CD4-positive, alpha-beta T cell treated with Interleukin-4 for 4 hours (primary cell): ENCODE results near the gene STAT6.
"Not testable (repeated sequence)": the region's sequence is repeated elsewhere in the genome, so short reads cannot be mapped to it uniquely, and the experiment has no call there.

Experiments used
- DNase-seq: peaks from one replicate; pipeline ENCODE4 v3.0.0-alpha.2; 2020

Gene STAT6

GRCh38 chr12:57124261-57124877 lies 13.2 kb upstream of the STAT6 start:
- DNase-seq: peak; percentile 81

- no peak for DNase-seq
These were observed 12.7 kb upstream of the STAT6 start for GRCh38 chr12:57123813-57124212.

DNA sequence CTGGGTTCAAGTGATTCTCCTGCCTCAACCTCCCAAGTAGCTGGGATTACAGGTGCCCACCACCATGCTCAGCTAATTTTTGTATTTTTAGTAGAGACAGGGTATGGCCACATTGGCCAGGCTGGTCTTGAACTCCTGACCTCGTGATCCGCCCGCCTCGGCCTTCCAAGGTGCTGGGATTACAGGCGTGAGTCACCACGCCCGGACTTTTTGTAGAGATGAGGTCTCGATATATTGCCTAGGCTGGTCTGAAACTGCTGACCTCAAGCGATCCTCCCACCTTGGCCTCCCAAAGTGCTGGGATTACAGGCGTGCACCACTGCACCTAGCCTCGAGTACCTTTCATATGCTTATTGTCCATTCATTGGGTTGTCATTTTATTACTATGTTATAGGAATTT lies 9.6 kb upstream of the STAT6 start:
- DNase-seq: not testable (repeated sequence)

DNA sequence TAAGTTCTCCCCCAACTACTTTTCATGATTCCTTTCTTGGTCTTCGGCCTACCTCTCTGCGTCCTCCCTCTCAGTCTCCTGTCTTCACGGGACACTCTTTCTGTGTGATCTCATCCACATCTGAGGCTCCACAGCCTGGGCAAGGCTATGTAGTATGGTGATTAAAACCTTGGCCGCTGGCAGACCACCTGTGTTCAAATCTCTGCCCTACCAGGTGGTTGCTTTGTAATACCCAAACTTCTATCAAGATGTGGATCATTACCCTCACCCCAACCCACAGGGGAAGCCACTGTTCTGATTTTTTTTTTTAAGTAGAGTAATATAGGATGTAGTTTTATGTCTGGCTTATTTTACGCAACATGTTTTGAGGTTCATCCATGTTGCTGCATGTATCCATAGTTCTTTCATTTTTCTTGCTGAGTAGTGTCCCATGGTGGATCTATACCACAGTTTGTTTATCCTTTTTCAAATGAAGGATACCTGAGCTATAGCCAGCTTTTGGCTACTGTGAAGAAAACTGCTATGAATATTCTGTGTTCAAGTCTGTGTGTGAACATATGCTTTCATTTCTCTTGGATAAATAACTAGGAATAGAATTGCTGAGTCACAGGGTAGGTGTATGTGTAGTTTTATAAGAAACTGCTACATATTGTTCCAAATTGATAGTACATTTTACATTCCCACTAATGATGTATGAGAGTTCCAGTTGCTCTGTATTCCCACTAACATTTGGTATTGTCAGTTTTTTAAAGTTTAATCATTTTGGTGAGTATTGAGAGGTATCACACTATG lies 8.3 kb upstream of the STAT6 start:
- no peak for DNase-seq

DNA sequence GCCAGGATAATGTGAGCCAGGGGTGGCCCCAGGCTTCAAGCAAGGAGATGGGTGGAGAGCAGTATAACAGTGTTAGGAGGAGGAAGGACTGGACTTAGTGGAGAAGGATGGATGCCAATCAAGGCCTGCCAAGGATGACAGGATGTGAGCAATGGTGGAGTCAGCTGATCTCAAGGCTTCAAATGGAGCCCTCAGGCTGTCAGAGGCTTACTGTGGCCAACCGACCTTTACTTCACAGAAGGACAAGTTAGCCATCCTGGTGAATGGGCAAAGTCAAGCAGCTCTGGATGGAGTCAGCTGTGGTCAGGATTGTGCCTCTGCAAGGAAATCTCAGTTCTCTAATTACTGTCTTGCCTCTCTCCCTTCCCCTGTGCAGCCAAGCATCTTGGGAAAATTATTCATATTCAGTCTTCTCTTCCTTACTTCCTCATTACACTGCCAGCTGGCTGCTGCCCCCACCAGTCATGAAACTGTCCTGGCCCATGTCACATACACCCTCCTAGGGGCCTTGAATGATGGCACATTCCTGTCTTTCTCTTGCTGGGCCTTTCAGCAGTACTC lies 7.6 kb upstream of the STAT6 start:
- no peak for DNase-seq

DNA sequence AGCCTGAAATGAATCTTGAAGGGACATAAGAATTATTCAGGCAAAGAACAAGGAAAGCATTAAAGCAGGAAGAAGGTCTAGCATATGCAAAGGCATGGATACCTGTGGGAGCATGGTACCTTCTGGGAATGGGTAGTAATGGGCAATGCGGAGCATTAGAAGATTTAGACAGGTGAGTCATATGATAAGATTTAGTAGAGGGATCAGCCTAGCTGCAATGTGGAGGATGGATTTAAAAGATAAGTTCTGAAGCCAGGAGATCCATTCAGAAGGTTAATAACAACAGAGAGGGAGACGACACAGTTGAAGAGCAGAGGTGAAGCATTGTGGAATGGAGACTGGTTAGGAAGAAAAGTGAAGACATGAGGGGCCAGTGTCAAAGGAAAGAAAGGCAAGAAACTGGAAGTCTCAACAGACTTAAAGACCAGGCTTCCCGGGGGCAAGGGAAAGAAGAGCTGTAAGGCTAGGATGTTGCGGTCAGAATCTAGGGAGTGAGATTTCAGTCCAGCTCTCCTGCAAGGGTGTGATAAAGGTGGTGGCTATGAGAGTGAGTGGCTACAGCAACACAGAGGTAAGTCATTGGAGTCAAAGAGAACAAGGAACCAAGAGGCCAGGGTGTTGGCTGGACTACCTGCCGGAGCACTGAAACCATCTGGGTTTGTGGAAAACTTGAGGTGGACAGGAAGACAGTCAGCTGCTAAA lies 5.6 kb upstream of the STAT6 start:
- no peak for DNase-seq

- DNase-seq: no peak
These were observed 1.5 kb upstream of the STAT6 start for GRCh38 chr12:57112492-57113294.

DNA sequence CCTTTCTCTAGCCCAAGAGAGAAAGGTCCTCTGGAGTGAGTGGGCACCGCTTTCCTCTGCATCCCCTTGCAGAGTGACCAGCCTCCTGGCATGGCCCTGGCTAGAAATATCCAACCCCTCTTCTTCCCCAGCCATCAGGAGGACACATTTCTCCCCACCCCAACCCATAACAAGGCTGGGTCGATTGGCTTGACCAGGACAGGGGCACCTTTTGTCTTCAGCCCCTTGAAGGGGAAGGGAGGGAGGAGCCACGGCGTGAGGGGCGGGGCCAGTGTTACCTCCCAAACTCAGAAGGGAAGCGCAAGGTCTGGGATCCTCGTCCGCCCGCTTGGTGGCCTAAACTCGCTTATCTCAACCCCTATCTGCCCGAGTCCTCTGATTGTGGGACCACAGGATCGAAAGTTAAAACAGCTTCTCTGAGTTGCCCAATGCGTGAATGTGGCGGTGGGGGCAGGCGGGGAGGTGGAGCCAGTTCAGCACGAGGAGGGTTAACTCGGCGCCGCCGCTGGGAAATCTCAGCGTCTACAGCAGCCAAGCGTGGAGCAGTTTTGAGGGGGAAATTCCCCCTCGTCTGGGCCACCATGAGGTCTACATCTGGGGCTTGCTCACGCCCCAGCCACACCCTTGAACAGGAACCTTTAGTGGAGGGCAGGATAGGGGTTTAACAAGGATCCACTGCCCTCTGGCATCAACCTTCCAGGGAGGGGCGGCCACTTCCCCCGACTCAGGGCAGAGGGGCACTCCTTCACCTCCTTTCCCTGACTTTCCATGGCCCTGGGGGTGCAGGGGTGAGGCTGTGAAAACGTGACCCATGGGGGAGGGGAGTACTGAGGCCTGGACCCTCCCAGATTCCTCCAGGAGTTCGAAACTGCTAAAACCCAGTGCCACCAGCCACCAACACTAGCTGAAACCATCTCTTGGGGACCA lies 795 bp downstream of the STAT6 start:
- peak; percentile 80 for DNase-seq

- no peak for DNase-seq
These were observed 1.7 kb downstream of the STAT6 start for GRCh38 chr12:57109207-57110103.

- no peak for DNase-seq
These were observed 3.6 kb downstream of the STAT6 start for GRCh38 chr12:57107456-57108155.

DNA sequence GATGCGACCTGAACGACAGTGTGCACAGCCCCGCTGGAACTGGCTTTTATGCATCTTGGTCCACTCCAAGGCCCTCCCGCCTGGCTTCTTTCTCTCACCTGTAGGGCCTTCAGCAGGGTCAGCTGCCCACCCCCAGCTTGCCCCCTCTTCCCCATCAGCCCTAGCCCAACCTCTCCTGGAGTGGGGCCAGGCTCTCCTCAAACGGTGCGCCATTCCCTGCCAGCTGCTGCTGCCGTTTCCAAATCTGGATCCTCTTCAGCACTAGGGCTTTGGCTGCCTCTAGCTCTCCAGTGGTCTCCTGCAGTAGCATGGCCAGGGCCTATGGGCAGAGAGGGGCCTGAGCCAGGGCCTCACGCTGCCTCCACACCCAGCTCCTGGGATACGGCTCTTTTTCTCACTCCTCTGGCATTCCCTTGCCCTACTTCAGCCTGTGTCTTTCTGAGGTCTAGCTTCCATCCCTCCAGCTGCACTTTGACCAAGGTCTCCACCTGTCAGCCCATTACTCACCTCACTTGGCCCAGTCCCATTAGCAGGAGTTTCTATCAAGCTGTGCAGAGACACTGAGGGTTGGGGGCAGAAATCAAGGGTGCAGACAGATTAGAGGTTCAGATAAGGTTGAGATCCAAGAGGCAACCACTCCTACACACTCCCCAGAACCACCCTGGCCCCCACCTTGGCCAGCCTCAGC lies 5.0 kb downstream of the STAT6 start:
- DNase-seq: no peak

DNA sequence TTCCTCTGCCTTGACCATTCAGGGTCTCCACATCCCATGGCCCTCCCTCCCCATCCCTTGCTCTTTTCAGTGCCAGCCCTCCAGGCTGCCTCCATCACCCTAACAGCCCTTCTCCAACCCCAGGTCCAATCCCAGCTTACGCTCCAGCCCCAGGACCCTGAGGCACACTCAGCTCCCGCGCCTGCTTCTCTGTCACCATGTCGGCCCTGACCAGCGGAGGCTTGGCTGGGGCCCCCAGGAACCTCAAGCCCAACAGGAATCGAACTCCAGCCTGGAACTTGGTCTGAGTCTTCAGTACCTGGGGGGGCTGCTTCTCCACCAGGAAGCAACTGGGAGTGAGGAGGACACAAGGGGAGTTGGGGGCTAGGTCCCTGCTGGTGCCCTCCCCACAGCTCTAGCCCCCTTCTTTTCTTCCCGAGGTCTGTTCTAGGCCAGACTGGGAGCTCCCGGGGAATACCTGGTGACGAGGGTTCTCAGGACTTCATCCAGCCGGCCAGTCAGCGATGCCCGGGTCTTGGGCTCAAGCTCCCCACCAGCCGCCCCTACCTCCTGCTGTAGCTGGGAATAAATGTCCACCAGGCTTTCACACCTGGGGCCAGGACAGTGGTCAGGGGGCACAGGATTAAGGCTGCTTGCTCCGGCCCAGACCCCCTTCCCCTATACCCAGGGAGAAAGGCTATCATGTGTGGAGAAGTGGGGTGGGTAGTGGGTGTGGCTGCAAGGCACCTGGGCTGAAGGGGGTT lies 6.0 kb downstream of the STAT6 start:
- DNase-seq: no peak

- DNase-seq: no peak
These were observed 6.8 kb downstream of the STAT6 start for GRCh38 chr12:57104292-57104910.

DNA sequence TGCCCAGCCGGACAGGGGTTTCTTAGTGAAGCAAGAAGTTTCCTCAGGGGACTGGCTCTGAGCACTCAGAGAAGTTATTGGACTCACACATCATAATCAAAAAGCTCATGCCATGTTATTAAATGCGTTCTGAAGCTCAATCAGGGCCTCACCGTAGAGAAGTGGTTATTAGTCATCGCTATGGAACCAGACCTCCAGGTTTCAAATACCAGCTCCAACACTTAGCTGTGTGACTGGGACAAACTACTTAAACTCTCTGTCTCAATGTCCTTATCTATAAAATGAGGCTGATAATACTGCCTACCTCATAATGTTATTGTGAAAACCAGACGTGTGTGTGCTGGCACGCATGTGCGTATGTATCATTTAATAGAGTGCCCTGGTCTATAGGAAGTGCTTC lies 7.3 kb downstream of the STAT6 start:
- no peak for DNase-seq

DNA sequence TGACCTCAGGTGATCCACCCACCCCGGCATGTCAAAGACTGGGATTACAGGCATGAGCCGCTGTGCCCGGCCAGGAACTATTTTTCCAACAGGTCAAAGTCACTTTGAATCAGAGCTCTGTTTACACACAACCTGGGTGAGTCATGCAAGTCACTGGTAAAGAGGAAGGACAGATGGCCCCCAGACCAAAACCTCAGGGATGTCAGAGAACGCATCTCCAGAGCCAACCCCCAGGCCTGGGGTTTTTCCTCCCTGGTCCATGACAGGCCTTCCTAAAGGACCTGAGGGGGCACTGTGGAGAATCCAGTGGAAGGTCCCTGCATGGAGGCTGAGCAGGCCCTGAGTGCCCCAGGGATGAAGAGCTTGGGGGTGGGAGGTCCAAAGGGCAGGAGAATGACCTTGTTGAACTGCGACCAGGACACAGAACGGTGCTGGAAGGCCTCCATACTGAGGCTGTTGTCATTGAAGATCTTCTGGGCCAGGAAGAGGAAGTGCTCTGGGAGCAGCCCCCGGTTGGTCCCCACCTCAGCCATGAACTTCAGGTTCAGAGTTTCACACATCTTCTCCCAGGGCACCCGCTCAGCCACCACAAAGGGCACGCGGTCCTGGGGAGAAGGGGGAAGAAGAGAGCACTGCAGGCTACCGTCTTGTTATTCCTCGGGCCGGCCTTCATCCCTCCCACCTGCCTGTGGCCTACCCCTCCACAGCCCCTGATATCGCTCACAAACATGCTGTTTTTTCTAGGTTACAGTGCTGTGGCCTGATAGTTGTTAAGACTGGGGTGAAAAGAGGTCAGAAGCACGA lies 9.1 kb downstream of the STAT6 start:
- DNase-seq: no peak

DNA sequence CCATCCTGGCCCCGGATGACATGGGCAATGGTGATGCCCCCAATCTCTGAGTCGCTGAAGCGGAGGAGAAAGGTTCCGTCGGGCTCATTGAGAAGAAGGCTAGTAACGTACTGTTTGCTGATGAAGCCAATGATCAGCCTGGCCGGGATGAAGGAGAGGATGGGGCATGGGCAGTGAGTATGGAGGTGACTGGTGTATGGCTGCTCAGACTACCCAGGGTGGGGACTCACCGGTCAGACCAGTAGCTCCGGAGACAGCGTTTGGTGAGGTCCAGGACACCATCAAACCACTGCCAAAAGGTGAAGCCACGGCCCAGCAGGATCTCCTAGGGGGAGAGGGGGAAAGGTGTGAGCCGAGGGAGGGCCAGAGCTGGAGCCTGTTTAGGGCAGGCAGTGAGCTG lies 11.4 kb downstream of the STAT6 start:
- DNase-seq: no peak

GRCh38 chr12:57099047-57099714 lies 12.0 kb downstream of the STAT6 start:
- no peak for DNase-seq
